ENCODE measurements around the gene PSMG2. TPM values are rescaled to one million over a fixed set of nuclear protein-coding genes. Genes with fewer than 3 reads are reported as not detected.

The PSMG2 gene
- total RNA-seq, 1 experiment from 2014 or later: 84.3 TPM

DNA sequence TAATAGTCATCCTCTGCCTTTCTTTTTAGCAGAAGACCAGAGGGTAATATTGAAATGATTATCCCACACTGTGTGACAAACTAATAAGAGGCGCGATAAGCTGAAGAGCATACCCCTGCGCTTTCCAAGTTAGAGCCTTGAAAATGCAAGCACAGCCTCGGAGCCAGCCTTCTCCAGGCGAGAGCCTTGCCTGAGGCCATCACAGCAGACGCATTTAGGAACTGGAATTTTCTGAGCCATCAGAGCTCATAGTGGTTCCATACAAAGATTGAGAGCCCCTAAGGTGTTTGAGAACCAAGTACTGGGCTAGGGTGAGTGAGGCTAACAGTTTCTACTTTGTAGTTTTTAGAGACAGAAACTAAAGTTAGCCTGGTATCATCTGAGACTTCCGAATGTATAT is 19.9 kb downstream of the PSMG2 start:
- CTCF ChIA-PET: no interaction called here
- DNase-seq (ENCODE audit: low read depth, low spot score) (no peak), ATAC-seq (no peak)
- H3K9me3 ChIP-seq (ENCODE audit: control insufficient read depth in 1 of 2, insufficient read depth in 1 of 2, low read depth in 1 of 2, low read length in 2 of 2): no peaks in the 10 kb centered on the region
- no peak overlapping the region for H2AFZ ChIP-seq (ENCODE audit: low read depth, low read length, poor library complexity, severe bottlenecking)
- RAD21 ChIA-PET (ENCODE audit: low non-redundant PET in 1 of 2, low total read pairs in 2 of 2, uncharacterized antibody in 2 of 2, unreplicated experiment in 2 of 2): no interaction called here
- POLR2A ChIA-PET: no interaction called here
- H3K9ac ChIP-seq (ENCODE audit: low read length): no peak overlapping the region
- no peak overlapping the region for H3K4me3 ChIP-seq (replicated peaks in 1 of 2; ENCODE audit: low read depth in 1 of 2, low read length in 2 of 2)
- no TSS peak for BruUV-seq (replicated peaks)
- no peak for TF ChIP-seq SIN3A (IDR thresholded peaks at IDR 0.05; ENCODE audit: low read depth)
- TF ChIP-seq, protein P1, sequence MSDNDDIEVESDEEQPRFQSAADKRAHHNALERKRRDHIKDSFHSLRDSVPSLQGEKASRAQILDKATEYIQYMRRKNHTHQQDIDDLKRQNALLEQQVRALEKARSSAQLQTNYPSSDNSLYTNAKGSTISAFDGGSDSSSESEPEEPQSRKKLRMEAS (IDR thresholded peaks at IDR 0.05): no peak
- TF ChIP-seq, protein P2, sequence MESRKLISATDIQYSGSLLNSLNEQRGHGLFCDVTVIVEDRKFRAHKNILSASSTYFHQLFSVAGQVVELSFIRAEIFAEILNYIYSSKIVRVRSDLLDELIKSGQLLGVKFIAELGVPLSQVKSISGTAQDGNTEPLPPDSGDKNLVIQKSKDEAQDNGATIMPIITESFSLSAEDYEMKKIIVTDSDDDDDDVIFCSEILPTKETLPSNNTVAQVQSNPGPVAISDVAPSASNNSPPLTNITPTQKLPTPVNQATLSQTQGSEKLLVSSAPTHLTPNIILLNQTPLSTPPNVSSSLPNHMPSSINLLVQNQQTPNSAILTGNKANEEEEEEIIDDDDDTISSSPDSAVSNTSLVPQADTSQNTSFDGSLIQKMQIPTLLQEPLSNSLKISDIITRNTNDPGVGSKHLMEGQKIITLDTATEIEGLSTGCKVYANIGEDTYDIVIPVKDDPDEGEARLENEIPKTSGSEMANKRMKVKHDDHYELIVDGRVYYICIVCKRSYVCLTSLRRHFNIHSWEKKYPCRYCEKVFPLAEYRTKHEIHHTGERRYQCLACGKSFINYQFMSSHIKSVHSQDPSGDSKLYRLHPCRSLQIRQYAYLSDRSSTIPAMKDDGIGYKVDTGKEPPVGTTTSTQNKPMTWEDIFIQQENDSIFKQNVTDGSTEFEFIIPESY (IDR thresholded peaks at IDR 0.05; ENCODE audit: extremely low read depth, insufficient replicate concordance, low read length): no peak
- TF ChIP-seq CBX3 (IDR thresholded peaks at IDR 0.05; ENCODE audit: low read depth): no peak
- no peak for TF ChIP-seq ZNF274 (IDR thresholded peaks at IDR 0.05; ENCODE audit: low read depth, low read length)
- no peak for TF ChIP-seq EGR1 (IDR thresholded peaks at IDR 0.05; ENCODE audit: low read depth)
- TF ChIP-seq, protein P3, sequence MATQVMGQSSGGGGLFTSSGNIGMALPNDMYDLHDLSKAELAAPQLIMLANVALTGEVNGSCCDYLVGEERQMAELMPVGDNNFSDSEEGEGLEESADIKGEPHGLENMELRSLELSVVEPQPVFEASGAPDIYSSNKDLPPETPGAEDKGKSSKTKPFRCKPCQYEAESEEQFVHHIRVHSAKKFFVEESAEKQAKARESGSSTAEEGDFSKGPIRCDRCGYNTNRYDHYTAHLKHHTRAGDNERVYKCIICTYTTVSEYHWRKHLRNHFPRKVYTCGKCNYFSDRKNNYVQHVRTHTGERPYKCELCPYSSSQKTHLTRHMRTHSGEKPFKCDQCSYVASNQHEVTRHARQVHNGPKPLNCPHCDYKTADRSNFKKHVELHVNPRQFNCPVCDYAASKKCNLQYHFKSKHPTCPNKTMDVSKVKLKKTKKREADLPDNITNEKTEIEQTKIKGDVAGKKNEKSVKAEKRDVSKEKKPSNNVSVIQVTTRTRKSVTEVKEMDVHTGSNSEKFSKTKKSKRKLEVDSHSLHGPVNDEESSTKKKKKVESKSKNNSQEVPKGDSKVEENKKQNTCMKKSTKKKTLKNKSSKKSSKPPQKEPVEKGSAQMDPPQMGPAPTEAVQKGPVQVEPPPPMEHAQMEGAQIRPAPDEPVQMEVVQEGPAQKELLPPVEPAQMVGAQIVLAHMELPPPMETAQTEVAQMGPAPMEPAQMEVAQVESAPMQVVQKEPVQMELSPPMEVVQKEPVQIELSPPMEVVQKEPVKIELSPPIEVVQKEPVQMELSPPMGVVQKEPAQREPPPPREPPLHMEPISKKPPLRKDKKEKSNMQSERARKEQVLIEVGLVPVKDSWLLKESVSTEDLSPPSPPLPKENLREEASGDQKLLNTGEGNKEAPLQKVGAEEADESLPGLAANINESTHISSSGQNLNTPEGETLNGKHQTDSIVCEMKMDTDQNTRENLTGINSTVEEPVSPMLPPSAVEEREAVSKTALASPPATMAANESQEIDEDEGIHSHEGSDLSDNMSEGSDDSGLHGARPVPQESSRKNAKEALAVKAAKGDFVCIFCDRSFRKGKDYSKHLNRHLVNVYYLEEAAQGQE (IDR thresholded peaks at IDR 0.05; ENCODE audit: low read depth): no peak
- no peak for TF ChIP-seq POLR2A (IDR thresholded peaks at IDR 0.05; ENCODE audit: borderline replicate concordance, extremely low read depth, insufficient read depth, insufficient read length)
- TF ChIP-seq SP1 (IDR thresholded peaks at IDR 0.05; ENCODE audit: low read depth): no peak
- no peak for TF ChIP-seq JUND (IDR thresholded peaks at IDR 0.05)
- no peak for TF ChIP-seq CEBPB (IDR thresholded peaks at IDR 0.05; ENCODE audit: low read depth)
- no peak for TF ChIP-seq YY1 (IDR thresholded peaks at IDR 0.05; ENCODE audit: extremely low read depth, insufficient replicate concordance, low read depth, low read length)
- no peak for TF ChIP-seq FOSL1 (IDR thresholded peaks at IDR 0.05; ENCODE audit: low read depth)
- no peak for TF ChIP-seq ATF3 (IDR thresholded peaks at IDR 0.05)
- TF ChIP-seq SRF (IDR thresholded peaks at IDR 0.05; ENCODE audit: low read depth): no peak
- no peak for TF ChIP-seq RAD21 (IDR thresholded peaks at IDR 0.05; ENCODE audit: low read depth)
- TF ChIP-seq EZH2 (IDR thresholded peaks at IDR 0.05): no peak
- TF ChIP-seq, protein P4, sequence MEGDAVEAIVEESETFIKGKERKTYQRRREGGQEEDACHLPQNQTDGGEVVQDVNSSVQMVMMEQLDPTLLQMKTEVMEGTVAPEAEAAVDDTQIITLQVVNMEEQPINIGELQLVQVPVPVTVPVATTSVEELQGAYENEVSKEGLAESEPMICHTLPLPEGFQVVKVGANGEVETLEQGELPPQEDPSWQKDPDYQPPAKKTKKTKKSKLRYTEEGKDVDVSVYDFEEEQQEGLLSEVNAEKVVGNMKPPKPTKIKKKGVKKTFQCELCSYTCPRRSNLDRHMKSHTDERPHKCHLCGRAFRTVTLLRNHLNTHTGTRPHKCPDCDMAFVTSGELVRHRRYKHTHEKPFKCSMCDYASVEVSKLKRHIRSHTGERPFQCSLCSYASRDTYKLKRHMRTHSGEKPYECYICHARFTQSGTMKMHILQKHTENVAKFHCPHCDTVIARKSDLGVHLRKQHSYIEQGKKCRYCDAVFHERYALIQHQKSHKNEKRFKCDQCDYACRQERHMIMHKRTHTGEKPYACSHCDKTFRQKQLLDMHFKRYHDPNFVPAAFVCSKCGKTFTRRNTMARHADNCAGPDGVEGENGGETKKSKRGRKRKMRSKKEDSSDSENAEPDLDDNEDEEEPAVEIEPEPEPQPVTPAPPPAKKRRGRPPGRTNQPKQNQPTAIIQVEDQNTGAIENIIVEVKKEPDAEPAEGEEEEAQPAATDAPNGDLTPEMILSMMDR (IDR thresholded peaks at IDR 0.05 in 2 of 3, conservative IDR thresholded peaks at IDR 0.05 in 1 of 3; ENCODE audit: borderline replicate concordance in 1 of 3, insufficient read depth in 1 of 3, low read depth in 2 of 3, low read length in 2 of 3): no peak
- no peak for TF ChIP-seq EZH2phosphoT487 (IDR thresholded peaks at IDR 0.05; ENCODE audit: borderline replicate concordance)
- TF ChIP-seq ZFX (IDR thresholded peaks at IDR 0.05): no peak
- no peak overlapping the region for H3K4me2 ChIP-seq (ENCODE audit: low read length)
- no peak overlapping the region for H3K27ac ChIP-seq (ENCODE audit: low read depth, low read length)
- H3K27me3 ChIP-seq (ENCODE audit: insufficient read depth, low read length): no peaks in the 10 kb centered on the region
- peaks cover 28 to 33% of the 10 kb centered on the region in 2 experiments for H3K36me3 ChIP-seq (ENCODE audit: control insufficient read depth in 1 of 2, insufficient read depth in 2 of 2, low read length in 2 of 2)
- no peaks in the 10 kb centered on the region for H3K79me2 ChIP-seq (ENCODE audit: insufficient read depth, low read length)
- H3K9me2 ChIP-seq (ENCODE audit: insufficient read depth): no peaks in the 10 kb centered on the region
- intact Hi-C loops (cut with micrococcal nuclease): no loop called here
- H4K20me1 ChIP-seq (ENCODE audit: insufficient read depth): no peaks in the 10 kb centered on the region
- H3K4me1 ChIP-seq (ENCODE audit: control insufficient read depth in 1 of 2, insufficient read depth in 2 of 2, low read length in 2 of 2): no peaks in the 10 kb centered on the region
